Nephron (organoid): ENCODE results near the gene MT1H.
A peak's percentile ranks its signal among the peaks of the same experiment; 100 is the strongest.

Experiments
- H3K27ac Mint-ChIP-seq, 3 experiments: 2 replicates each; pipeline ENCODE4 v1.8.0; 2020; ENCODE audit warnings: mixed read lengths in 3 of 3, mild to moderate bottlenecking in 2 of 3, moderate library complexity in 1 of 3
- H3K27me3 Mint-ChIP-seq: 2 replicates; pipeline ENCODE4 v1.8.0; 2021; ENCODE audit warnings: low read depth, mild to moderate bottlenecking, moderate library complexity, mixed read lengths
- H3K36me3 Mint-ChIP-seq: 2 replicates; pipeline ENCODE4 v1.8.0; 2020; ENCODE audit warnings: low read depth, mixed read lengths
- H3K4me1 Mint-ChIP-seq: 2 replicates; pipeline ENCODE4 v1.8.0; 2020; ENCODE audit warnings: mixed read lengths
- H3K4me3 Mint-ChIP-seq, 3 experiments: 2 replicates each; pipeline ENCODE4 v1.8.0; 2020; ENCODE audit warnings: mild to moderate bottlenecking in 3 of 3, mixed read lengths in 3 of 3, moderate library complexity in 2 of 3
- H3K9me3 Mint-ChIP-seq: 2 replicates; pipeline ENCODE4 v1.8.0; 2020; ENCODE audit warnings: mixed read lengths
- CTCF ChIP-seq, 3 experiments: fragments of 200-600 bp; sonication (generic); IDR thresholded peaks; one replicate each; pipeline ENCODE4 v1.5.0; 2021; ENCODE audit warnings: antibody characterized with exemption in 3 of 3; ENCODE audit not compliant: unreplicated experiment in 3 of 3

MT1H gene

GRCh38 chr16:56640076-56640475 lies 29.5 kb upstream of the MT1H start:
- Mint-ChIP-seq H3K4me3 (no peak overlapping the region), H3K27ac (no peak overlapping the region), H3K27me3 (peaks cover 100% of the 10 kb centered on the region), H3K9me3 (no peaks in the 10 kb centered on the region), H3K36me3 (no peaks in the 10 kb centered on the region), H3K4me1 (peaks cover 4% of the 10 kb centered on the region)
- TF ChIP-seq CTCF (IDR thresholded peaks at IDR 0.05; ENCODE audit: unreplicated experiment in 3 of 3), result no peak

- no peak for TF ChIP-seq CTCF (IDR thresholded peaks at IDR 0.05; ENCODE audit: unreplicated experiment in 3 of 3)
- H3K27ac Mint-ChIP-seq, result no peak overlapping the region
- no peaks in the 10 kb centered on the region for H3K9me3 Mint-ChIP-seq
- peaks cover 100% of the 10 kb centered on the region for H3K27me3 Mint-ChIP-seq
- no peaks in the 10 kb centered on the region for H3K36me3 Mint-ChIP-seq
- peaks cover 4% of the 10 kb centered on the region for H3K4me1 Mint-ChIP-seq
- no peak overlapping the region for H3K4me3 Mint-ChIP-seq
These were observed 28.4 kb upstream of the MT1H start for GRCh38 chr16:56641166-56641565.

- Mint-ChIP-seq H3K27me3 (peaks cover 100% of the 10 kb centered on the region), H3K27ac (no peak overlapping the region), H3K4me1 (no peaks in the 10 kb centered on the region), H3K36me3 (no peaks in the 10 kb centered on the region), H3K4me3 (peak overlapping the region; percentile 29 to 42 (median 36)), H3K9me3 (no peaks in the 10 kb centered on the region)
- peak in 2 of 3 experiments; percentile 12 to 14 for TF ChIP-seq CTCF (IDR thresholded peaks at IDR 0.05; ENCODE audit: unreplicated experiment in 3 of 3)
These were observed 26.4 kb upstream of the MT1H start for GRCh38 chr16:56643080-56643778.

- Mint-ChIP-seq H3K27me3 (peaks cover 100% of the 10 kb centered on the region), H3K4me3 (peak overlapping the region in 1 of 3 experiments; percentile 6), H3K27ac (no peak overlapping the region), H3K4me1 (no peaks in the 10 kb centered on the region), H3K9me3 (no peaks in the 10 kb centered on the region), H3K36me3 (no peaks in the 10 kb centered on the region)
- no peak for TF ChIP-seq CTCF (IDR thresholded peaks at IDR 0.05; ENCODE audit: unreplicated experiment in 3 of 3)
These were observed 25.8 kb upstream of the MT1H start for GRCh38 chr16:56643833-56644232.

- no peak for TF ChIP-seq CTCF (IDR thresholded peaks at IDR 0.05; ENCODE audit: unreplicated experiment in 3 of 3)
- Mint-ChIP-seq H3K4me1 (no peaks in the 10 kb centered on the region), H3K4me3 (no peak overlapping the region), H3K9me3 (no peaks in the 10 kb centered on the region), H3K27me3 (peaks cover 100% of the 10 kb centered on the region), H3K27ac (no peak overlapping the region), H3K36me3 (no peaks in the 10 kb centered on the region)
These were observed 24.3 kb upstream of the MT1H start for GRCh38 chr16:56645311-56645710.

GRCh38 chr16:56645838-56646237 lies 23.8 kb upstream of the MT1H start:
- peaks cover 100% of the 10 kb centered on the region for H3K27me3 Mint-ChIP-seq
- H3K9me3 Mint-ChIP-seq, result no peaks in the 10 kb centered on the region
- no peak overlapping the region for H3K4me3 Mint-ChIP-seq
- no peaks in the 10 kb centered on the region for H3K36me3 Mint-ChIP-seq
- no peak overlapping the region for H3K27ac Mint-ChIP-seq
- H3K4me1 Mint-ChIP-seq, result no peaks in the 10 kb centered on the region
- TF ChIP-seq CTCF (IDR thresholded peaks at IDR 0.05; ENCODE audit: unreplicated experiment in 3 of 3), result no peak
